Stomach smooth muscle (tissue), 2 donors: Measurements from ENCODE around the gene MAS1L.

Experiments used
- H3K27ac ChIP-seq: one replicate; pipeline ENCODE4 v1.7.0; 2013; ENCODE audit warnings: mild to moderate bottlenecking, low read length, inconsistent platforms
- H3K27me3 ChIP-seq, 2 donors: one replicate each; pipeline ENCODE4 v1.7.0; 2013; ENCODE audit warnings: low read length in 2 of 2; ENCODE audit not compliant: insufficient read depth in 2 of 2, control insufficient read depth in 1 of 2
- H3K36me3 ChIP-seq, 2 donors: one replicate each; pipeline ENCODE4 v1.7.0; 2013; ENCODE audit warnings: low read length in 2 of 2; ENCODE audit not compliant: control insufficient read depth in 2 of 2, insufficient read depth in 2 of 2
- H3K4me1 ChIP-seq: one replicate; pipeline ENCODE4 v1.7.0; 2013; ENCODE audit warnings: low read length; ENCODE audit not compliant: control insufficient read depth, insufficient read depth
- H3K4me3 ChIP-seq, 2 donors: one replicate each; pipeline ENCODE4 v1.7.0; 2013; ENCODE audit warnings: low read length in 2 of 2
- H3K9ac ChIP-seq, 2 donors: one replicate each; pipeline ENCODE4 v1.7.0; 2013; ENCODE audit warnings: low read length in 2 of 2, mild to moderate bottlenecking in 1 of 2
- H3K9me3 ChIP-seq, 2 donors: one replicate each; pipeline ENCODE4 v1.7.0; 2013; ENCODE audit warnings: low read length in 2 of 2; ENCODE audit not compliant: control insufficient read depth in 2 of 2
- donor health status: healthy.
- donor health status: Pancreatic carcinoma.

Gene MAS1L, protein sequence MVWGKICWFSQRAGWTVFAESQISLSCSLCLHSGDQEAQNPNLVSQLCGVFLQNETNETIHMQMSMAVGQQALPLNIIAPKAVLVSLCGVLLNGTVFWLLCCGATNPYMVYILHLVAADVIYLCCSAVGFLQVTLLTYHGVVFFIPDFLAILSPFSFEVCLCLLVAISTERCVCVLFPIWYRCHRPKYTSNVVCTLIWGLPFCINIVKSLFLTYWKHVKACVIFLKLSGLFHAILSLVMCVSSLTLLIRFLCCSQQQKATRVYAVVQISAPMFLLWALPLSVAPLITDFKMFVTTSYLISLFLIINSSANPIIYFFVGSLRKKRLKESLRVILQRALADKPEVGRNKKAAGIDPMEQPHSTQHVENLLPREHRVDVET

DNA sequence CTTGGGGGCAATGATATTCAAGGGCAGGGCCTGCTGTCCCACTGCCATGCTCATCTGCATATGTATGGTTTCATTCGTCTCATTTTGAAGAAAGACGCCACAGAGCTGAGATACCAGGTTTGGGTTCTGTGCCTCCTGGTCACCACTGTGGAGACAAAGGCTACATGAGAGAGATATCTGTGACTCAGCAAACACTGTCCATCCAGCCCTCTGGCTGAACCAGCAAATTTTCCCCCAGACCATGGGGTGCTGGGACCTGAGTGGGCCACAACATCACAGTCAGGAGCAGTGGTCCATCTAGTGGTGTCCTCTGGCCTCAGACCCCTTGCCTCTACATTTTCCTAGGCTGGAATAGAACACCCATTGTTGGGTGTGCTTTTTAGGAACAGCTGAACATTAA is at the start of gene MAS1L:
Gene MAS1L, minus strand, starts transcription at position 297 of the 400 bp plus-strand sequence. Its CDS starts 54 bp downstream, at position 243.
- H3K9ac ChIP-seq = no peak within 1 kb of the TSS
- no peaks in the 10 kb centered on the region for H3K4me1 ChIP-seq
- no peaks in the 10 kb centered on the region for H3K36me3 ChIP-seq
- H3K27me3 ChIP-seq = no peaks in the 10 kb centered on the region
- H3K9me3 ChIP-seq = no peaks in the 10 kb centered on the region
- H3K4me3 ChIP-seq = no peak within 1 kb of the TSS
- no peak within 1 kb of the TSS for H3K27ac ChIP-seq

DNA sequence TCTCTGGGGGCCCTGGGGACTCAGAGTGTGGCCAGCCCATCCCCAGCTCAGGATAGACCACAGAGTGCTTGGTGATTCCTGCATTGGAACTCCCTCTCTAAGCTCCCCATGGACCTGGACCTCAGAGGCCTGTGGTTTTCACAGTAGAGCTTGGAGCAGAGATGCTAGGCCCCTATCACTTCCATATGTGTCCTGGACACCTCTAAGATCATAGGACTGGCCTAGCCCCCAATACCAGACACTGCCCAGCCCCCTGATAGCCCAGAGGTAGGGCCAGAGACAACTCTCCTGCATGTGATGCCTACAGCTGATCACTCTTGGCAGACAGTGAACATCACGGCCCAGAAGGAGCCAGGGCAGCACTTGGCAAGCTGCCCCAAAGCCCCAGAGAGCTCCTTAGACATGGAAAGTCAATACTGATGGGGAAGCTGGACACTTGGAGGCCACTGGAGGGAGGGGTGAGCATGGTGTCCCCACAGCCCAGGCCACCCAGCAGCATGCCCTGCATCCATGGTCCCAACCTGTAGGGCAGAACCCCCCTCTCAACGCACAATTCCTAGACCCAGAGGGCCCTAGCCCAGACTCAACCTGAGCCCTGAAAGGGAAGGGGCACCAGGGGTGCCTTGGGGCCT is 44.7 kb upstream of the MAS1L start:
- Histone ChIP-seq H3K36me3 (no peaks in the 10 kb centered on the region), H3K27ac (no peak overlapping the region), H3K27me3 (peaks cover 0 to 2% of the 10 kb centered on the region in 2 donors), H3K9me3 (no peaks in the 10 kb centered on the region), H3K4me1 (no peaks in the 10 kb centered on the region), H3K4me3 (no peak overlapping the region), H3K9ac (no peak overlapping the region)

DNA sequence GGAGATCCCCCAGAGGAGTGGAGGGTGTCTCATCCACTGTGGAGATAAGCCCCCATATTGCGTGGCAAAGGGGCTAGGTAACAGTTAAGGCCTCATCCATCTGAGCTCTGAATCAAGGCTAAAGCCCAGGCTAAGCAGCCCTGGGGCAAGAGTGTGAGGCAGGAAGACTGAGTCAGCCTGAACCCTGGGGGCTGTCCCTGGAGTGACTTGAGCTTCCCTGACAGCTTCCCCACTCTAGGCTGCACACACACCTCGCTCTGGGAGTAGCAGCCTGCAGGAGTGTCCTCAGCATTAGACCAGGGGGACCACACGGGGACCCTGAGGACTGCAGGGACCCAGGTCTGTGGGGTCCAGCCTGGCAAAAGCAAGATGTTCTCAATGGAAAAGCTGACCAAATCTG is 43.9 kb upstream of the MAS1L start:
- Histone ChIP-seq H3K27ac (no peak overlapping the region), H3K9me3 (no peaks in the 10 kb centered on the region), H3K36me3 (no peaks in the 10 kb centered on the region), H3K4me1 (no peaks in the 10 kb centered on the region), H3K9ac (no peak overlapping the region), H3K27me3 (peaks cover 0 to 2% of the 10 kb centered on the region in 2 donors), H3K4me3 (no peak overlapping the region)

DNA sequence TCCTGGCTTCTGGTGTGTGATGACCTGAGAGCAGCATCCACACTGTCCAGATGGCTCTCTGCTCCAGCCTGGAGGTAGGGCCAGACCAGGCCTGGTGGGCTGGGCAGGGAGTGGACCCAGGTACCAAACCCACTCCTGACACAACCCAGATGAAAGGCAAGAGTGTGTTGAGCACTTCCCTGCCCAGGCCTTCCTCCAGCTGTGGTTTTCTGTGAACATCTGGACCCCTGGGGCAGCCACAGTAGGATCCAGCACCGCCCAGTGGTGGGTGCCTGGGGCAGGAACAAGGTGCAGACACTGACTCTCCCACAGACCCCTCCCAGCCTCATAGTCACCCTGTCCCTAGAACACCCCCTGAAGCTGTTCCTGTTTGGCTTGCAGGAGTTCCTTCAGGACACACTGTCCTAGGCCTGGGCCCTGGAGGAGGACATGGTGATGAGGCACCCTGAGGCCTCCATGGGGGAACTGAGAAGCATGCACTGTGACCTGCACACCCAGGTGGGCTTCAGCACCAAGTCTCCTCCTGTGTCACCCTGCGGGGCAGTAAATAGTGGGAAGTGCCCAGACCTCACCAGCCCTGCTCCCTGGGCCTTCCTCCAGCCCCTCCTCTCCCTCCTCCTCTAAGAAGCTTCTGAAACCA is 43.0 kb upstream of the MAS1L start:
- Histone ChIP-seq H3K27ac (no peak overlapping the region), H3K9ac (no peak overlapping the region), H3K27me3 (peaks cover 0 to 2% of the 10 kb centered on the region in 2 donors), H3K4me1 (no peaks in the 10 kb centered on the region), H3K4me3 (no peak overlapping the region), H3K9me3 (no peaks in the 10 kb centered on the region), H3K36me3 (no peaks in the 10 kb centered on the region)

DNA sequence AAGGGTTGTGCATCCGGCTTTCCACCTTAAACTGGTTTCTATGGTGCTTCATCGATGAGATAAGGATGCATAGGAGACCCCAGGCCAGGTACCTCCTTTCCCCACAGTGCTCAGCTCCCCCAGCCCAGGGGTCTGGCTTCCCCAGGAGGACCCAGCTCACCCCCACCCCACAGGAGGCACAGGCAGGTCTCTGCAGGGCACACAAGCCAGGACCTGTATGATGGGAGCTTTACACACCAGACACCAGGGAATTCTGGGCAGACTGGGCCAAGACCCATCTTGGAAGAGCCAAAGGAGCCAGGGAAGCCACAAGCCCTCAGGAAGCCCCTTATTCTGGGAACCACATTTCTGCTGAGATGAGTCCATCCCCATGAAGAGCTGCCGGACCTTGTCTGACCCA is 42.2 kb upstream of the MAS1L start:
- Histone ChIP-seq H3K9ac (no peak overlapping the region), H3K36me3 (no peaks in the 10 kb centered on the region), H3K4me3 (no peak overlapping the region), H3K27me3 (peaks cover 0 to 2% of the 10 kb centered on the region in 2 donors), H3K27ac (no peak overlapping the region), H3K9me3 (no peaks in the 10 kb centered on the region), H3K4me1 (no peaks in the 10 kb centered on the region)

DNA sequence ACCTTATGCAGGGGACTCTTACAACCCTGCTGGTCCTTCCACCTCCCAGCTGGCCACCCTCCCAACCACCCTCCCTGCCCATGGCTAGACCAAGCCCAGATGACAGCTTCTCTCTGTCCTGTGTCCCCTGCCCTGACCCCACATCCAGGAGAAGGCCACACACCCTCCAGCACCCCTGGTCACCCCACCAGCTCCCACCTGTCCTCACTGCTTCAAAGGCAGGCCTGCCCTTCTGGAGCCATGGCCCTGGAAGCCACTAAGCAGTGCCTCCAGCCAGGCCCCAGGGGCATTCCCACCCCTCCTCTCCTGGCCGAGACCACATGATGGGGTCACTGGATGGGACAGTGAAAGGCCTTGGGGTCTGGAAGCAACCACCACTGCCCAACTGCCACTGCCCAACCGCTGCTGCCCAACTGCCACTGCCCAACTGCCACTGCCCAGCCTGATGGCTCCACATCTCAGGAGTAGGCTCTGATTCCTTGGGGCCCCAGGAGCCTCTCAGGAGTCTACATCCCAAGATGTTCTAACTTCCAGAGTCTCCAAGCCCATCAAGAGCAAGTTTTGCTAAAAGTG is 41.3 kb upstream of the MAS1L start:
- Histone ChIP-seq H3K27ac (no peak overlapping the region), H3K4me1 (no peaks in the 10 kb centered on the region), H3K36me3 (no peaks in the 10 kb centered on the region), H3K9me3 (no peaks in the 10 kb centered on the region), H3K4me3 (no peak overlapping the region), H3K27me3 (peaks cover 0 to 2% of the 10 kb centered on the region in 2 donors), H3K9ac (no peak overlapping the region)

DNA sequence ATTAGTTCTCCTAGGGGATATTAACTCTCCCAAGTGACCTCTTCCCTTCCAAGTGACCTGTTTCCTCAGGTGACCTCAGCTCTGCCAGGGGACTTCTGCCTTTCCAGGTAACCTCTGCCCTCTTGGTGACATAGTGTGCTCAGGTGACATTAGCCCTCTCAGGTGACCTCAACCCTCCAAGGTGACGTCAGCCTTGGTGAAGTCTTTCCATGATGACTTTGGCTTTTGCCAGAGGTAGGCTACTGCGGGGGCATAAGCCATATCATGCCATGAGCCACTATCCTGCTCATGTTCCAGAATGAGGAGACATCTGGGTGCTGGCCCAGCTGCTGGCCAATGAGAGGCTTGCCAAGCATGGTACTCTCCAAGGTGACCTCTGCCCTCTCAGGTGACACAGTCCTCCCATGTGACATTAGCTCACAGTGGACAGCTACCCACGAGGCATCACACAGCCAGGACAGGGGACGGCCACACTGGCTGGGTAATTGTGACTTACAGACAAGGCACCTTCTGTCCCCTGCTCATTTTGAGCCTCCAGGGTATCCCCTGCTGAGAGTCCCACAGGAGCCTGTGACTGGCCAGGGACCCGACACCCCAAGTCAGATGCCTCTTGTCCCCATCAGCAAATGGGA is 40.7 kb upstream of the MAS1L start:
- no peak overlapping the region for H3K9ac ChIP-seq
- no peak overlapping the region for H3K4me3 ChIP-seq
- H3K27ac ChIP-seq = no peak overlapping the region
- H3K36me3 ChIP-seq = no peaks in the 10 kb centered on the region
- peaks cover 0 to 2% of the 10 kb centered on the region in 2 donors for H3K27me3 ChIP-seq
- H3K9me3 ChIP-seq = no peaks in the 10 kb centered on the region
- H3K4me1 ChIP-seq = no peaks in the 10 kb centered on the region

DNA sequence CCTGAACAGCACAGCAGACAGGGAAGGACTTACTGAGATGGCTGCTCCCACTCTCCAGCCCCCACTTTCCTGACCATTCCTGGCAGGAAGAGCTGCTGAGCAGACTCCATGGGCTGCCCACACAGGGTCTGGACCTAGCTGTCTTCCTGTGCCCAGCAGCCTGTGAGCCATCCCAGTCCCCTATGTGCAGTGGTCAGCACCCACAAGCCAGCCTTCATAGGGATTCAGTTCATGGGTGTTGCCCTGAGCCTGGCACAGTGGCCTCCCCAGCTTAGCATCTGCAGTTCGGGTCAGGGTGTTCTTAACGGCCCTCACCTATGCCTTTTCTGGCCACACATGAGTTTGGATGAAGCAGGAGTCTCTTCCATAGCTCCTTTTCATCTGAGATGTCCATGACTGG is 39.8 kb upstream of the MAS1L start:
- no peaks in the 10 kb centered on the region for H3K9me3 ChIP-seq
- H3K36me3 ChIP-seq = no peaks in the 10 kb centered on the region
- H3K9ac ChIP-seq = no peak overlapping the region
- no peaks in the 10 kb centered on the region for H3K4me1 ChIP-seq
- no peak overlapping the region for H3K4me3 ChIP-seq
- H3K27me3 ChIP-seq = peaks cover 0 to 2% of the 10 kb centered on the region in 2 donors
- no peak overlapping the region for H3K27ac ChIP-seq

DNA sequence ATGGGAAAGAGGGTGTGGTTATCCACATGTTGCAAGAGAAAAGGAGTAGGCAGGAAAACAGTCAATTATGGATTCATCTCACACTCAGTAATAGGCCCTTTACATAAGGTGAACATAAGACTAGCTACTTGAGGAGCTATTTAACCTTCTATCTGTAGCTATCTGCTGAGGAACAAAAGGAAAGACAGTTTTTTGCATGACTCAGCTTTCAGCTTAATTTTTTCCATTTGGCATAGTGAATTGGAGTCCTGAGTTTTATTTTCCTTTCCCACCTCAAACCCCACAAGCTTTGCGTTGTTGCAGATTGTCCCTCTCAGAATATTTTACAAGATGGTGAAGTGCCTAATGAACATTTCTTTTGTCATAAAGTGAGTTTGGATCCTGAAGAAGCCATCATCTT is 39.4 kb upstream of the MAS1L start:
- Histone ChIP-seq H3K27ac (no peak overlapping the region), H3K4me1 (no peaks in the 10 kb centered on the region), H3K4me3 (no peak overlapping the region), H3K9ac (no peak overlapping the region), H3K9me3 (no peaks in the 10 kb centered on the region), H3K27me3 (peaks cover 0 to 2% of the 10 kb centered on the region in 2 donors), H3K36me3 (no peaks in the 10 kb centered on the region)

DNA sequence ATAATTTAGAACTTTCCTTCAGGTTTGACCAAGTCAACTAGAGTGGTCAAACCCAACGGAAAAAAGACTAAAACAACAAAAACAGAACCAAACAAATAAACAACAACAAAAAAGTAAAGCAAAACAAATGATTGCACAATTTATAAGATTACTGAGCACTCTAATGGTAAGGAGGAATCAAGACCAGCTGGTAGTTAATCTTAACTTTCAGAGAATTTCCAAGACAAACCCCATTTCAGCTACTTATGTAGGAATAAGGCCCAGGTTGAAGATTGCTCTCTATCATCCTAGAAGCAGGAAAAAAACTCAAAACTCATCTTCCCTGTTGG is 37.5 kb upstream of the MAS1L start:
- Histone ChIP-seq H3K27ac (no peak overlapping the region), H3K4me1 (no peaks in the 10 kb centered on the region), H3K9me3 (no peaks in the 10 kb centered on the region), H3K4me3 (no peak overlapping the region), H3K36me3 (no peaks in the 10 kb centered on the region), H3K27me3 (peaks cover 0 to 2% of the 10 kb centered on the region in 2 donors), H3K9ac (no peak overlapping the region)
